ENCODE results near the gene SEC62. TPM values are rescaled to one million over a fixed set of nuclear protein-coding genes. Genes with fewer than 3 reads are reported as not detected.
A peak's percentile ranks its signal among the peaks of the same experiment; 100 is the strongest.

Gene SEC62
- total and polyA plus RNA-seq, 9 donors: 53.7 to 96.2 (median 70.7) TPM

GRCh38 chr3:169992156-169992555 lies 25.5 kb downstream of the SEC62 start:
- H3K4me1 ChIP-seq (ENCODE audit: control insufficient read depth, insufficient read depth, low read length): no peaks in the 10 kb centered on the region
- H3K27ac ChIP-seq (ENCODE audit: low read length): no peak overlapping the region
- H3K27me3 ChIP-seq (ENCODE audit: control insufficient read depth, insufficient read depth, low read length): no peaks in the 10 kb centered on the region
- H3K9me3 ChIP-seq (replicated peaks; ENCODE audit: control insufficient read depth, low read depth, low read length): no peaks in the 10 kb centered on the region
- no peak overlapping the region for H3K4me3 ChIP-seq (ENCODE audit: low read length)
- WGBS (ENCODE audit: insufficient coverage): 60% methylated on average over 1 of the region's 3 CpGs
- peaks cover 30% of the 10 kb centered on the region for H3K36me3 ChIP-seq (ENCODE audit: control insufficient read depth, insufficient read depth, low read length)
- DNase-seq: no peak

GRCh38 chr3:169992781-169993180 lies 26.2 kb downstream of the SEC62 start:
- Histone ChIP-seq H3K27me3 (ENCODE audit: control insufficient read depth, insufficient read depth, low read length) (no peaks in the 10 kb centered on the region), H3K4me1 (ENCODE audit: control insufficient read depth, insufficient read depth, low read length) (no peaks in the 10 kb centered on the region), H3K9me3 (replicated peaks; ENCODE audit: control insufficient read depth, low read depth, low read length) (no peaks in the 10 kb centered on the region), H3K4me3 (ENCODE audit: low read length) (no peak overlapping the region), H3K27ac (ENCODE audit: low read length) (no peak overlapping the region), H3K36me3 (ENCODE audit: control insufficient read depth, insufficient read depth, low read length) (peaks cover 29% of the 10 kb centered on the region)
- 85% methylated on average over 5 of the region's 5 CpGs for WGBS (ENCODE audit: insufficient coverage)
- DNase-seq: no peak

GRCh38 chr3:169993761-169994160 lies 27.2 kb downstream of the SEC62 start:
- WGBS (ENCODE audit: insufficient coverage): no CpG with 5 or more reads among the region's 3 CpGs
- Histone ChIP-seq H3K4me1 (ENCODE audit: control insufficient read depth, insufficient read depth, low read length) (no peaks in the 10 kb centered on the region), H3K9me3 (replicated peaks; ENCODE audit: control insufficient read depth, low read depth, low read length) (no peaks in the 10 kb centered on the region), H3K27me3 (ENCODE audit: control insufficient read depth, insufficient read depth, low read length) (no peaks in the 10 kb centered on the region), H3K4me3 (ENCODE audit: low read length) (no peak overlapping the region), H3K36me3 (ENCODE audit: control insufficient read depth, insufficient read depth, low read length) (peaks cover 26% of the 10 kb centered on the region), H3K27ac (ENCODE audit: low read length) (no peak overlapping the region)
- peak; percentile 14 for DNase-seq

- Histone ChIP-seq H3K4me3 (ENCODE audit: low read length) (no peak overlapping the region), H3K36me3 (ENCODE audit: control insufficient read depth, insufficient read depth, low read length) (peaks cover 21% of the 10 kb centered on the region), H3K27me3 (ENCODE audit: control insufficient read depth, insufficient read depth, low read length) (no peaks in the 10 kb centered on the region), H3K9me3 (replicated peaks; ENCODE audit: control insufficient read depth, low read depth, low read length) (no peaks in the 10 kb centered on the region), H3K4me1 (ENCODE audit: control insufficient read depth, insufficient read depth, low read length) (no peaks in the 10 kb centered on the region), H3K27ac (ENCODE audit: low read length) (no peak overlapping the region)
- no peak for DNase-seq
- no CpG with 5 or more reads among the region's 2 CpGs for WGBS (ENCODE audit: insufficient coverage)
These were observed 29.5 kb downstream of the SEC62 start for GRCh38 chr3:169996063-169996462.

GRCh38 chr3:169998668-169999131 lies 32.1 kb downstream of the SEC62 start:
- H3K27me3 ChIP-seq (ENCODE audit: control insufficient read depth, insufficient read depth, low read length): no peaks in the 10 kb centered on the region
- WGBS (ENCODE audit: insufficient coverage): 75% methylated on average over 1 of the region's 2 CpGs
- no peaks in the 10 kb centered on the region for H3K9me3 ChIP-seq (replicated peaks; ENCODE audit: control insufficient read depth, low read depth, low read length)
- no peak overlapping the region for H3K27ac ChIP-seq (ENCODE audit: low read length)
- DNase-seq: no peak
- H3K4me1 ChIP-seq (ENCODE audit: control insufficient read depth, insufficient read depth, low read length): no peaks in the 10 kb centered on the region
- peaks cover 7% of the 10 kb centered on the region for H3K36me3 ChIP-seq (ENCODE audit: control insufficient read depth, insufficient read depth, low read length)
- no peak overlapping the region for H3K4me3 ChIP-seq (ENCODE audit: low read length)

GRCh38 chr3:169999433-169999832 lies 32.8 kb downstream of the SEC62 start:
- Histone ChIP-seq H3K9me3 (replicated peaks; ENCODE audit: control insufficient read depth, low read depth, low read length) (no peaks in the 10 kb centered on the region), H3K27ac (ENCODE audit: low read length) (no peak overlapping the region), H3K4me1 (ENCODE audit: control insufficient read depth, insufficient read depth, low read length) (no peaks in the 10 kb centered on the region), H3K36me3 (ENCODE audit: control insufficient read depth, insufficient read depth, low read length) (peaks cover 7% of the 10 kb centered on the region), H3K4me3 (ENCODE audit: low read length) (no peak overlapping the region), H3K27me3 (ENCODE audit: control insufficient read depth, insufficient read depth, low read length) (no peaks in the 10 kb centered on the region)
- no CpG with 5 or more reads among the region's 1 CpG for WGBS (ENCODE audit: insufficient coverage)
- DNase-seq: no peak

- Histone ChIP-seq H3K4me1 (ENCODE audit: control insufficient read depth, insufficient read depth, low read length) (no peaks in the 10 kb centered on the region), H3K9me3 (replicated peaks; ENCODE audit: control insufficient read depth, low read depth, low read length) (no peaks in the 10 kb centered on the region), H3K4me3 (ENCODE audit: low read length) (no peak overlapping the region), H3K27me3 (ENCODE audit: control insufficient read depth, insufficient read depth, low read length) (no peaks in the 10 kb centered on the region), H3K27ac (ENCODE audit: low read length) (no peak overlapping the region), H3K36me3 (ENCODE audit: control insufficient read depth, insufficient read depth, low read length) (peaks cover 7% of the 10 kb centered on the region)
- DNase-seq: no peak
- 100% methylated on average over 2 of the region's 2 CpGs for WGBS (ENCODE audit: insufficient coverage)
These were observed 33.4 kb downstream of the SEC62 start for GRCh38 chr3:170000051-170000450.

GRCh38 chr3:170002231-170002630 lies 35.6 kb downstream of the SEC62 start:
- H3K27me3 ChIP-seq (ENCODE audit: control insufficient read depth, insufficient read depth, low read length): no peaks in the 10 kb centered on the region
- 88% methylated on average over 3 of the region's 10 CpGs for WGBS (ENCODE audit: insufficient coverage)
- no peaks in the 10 kb centered on the region for H3K9me3 ChIP-seq (replicated peaks; ENCODE audit: control insufficient read depth, low read depth, low read length)
- peak overlapping the region; percentile 15 for H3K27ac ChIP-seq (ENCODE audit: low read length)
- H3K36me3 ChIP-seq (ENCODE audit: control insufficient read depth, insufficient read depth, low read length): no peaks in the 10 kb centered on the region
- DNase-seq: peak; percentile 6
- H3K4me1 ChIP-seq (ENCODE audit: control insufficient read depth, insufficient read depth, low read length): no peaks in the 10 kb centered on the region
- H3K4me3 ChIP-seq (ENCODE audit: low read length): no peak overlapping the region

GRCh38 chr3:170002879-170003278 lies 36.3 kb downstream of the SEC62 start:
- no peaks in the 10 kb centered on the region for H3K27me3 ChIP-seq (ENCODE audit: control insufficient read depth, insufficient read depth, low read length)
- H3K4me3 ChIP-seq (ENCODE audit: low read length): no peak overlapping the region
- no CpG with 5 or more reads among the region's 1 CpG for WGBS (ENCODE audit: insufficient coverage)
- H3K9me3 ChIP-seq (replicated peaks; ENCODE audit: control insufficient read depth, low read depth, low read length): no peaks in the 10 kb centered on the region
- peak overlapping the region; percentile 48 for H3K27ac ChIP-seq (ENCODE audit: low read length)
- DNase-seq: peak; percentile 10
- H3K4me1 ChIP-seq (ENCODE audit: control insufficient read depth, insufficient read depth, low read length): no peaks in the 10 kb centered on the region
- no peaks in the 10 kb centered on the region for H3K36me3 ChIP-seq (ENCODE audit: control insufficient read depth, insufficient read depth, low read length)

- no peaks in the 10 kb centered on the region for H3K36me3 ChIP-seq (ENCODE audit: control insufficient read depth, insufficient read depth, low read length)
- no peak overlapping the region for H3K27ac ChIP-seq (ENCODE audit: low read length)
- H3K9me3 ChIP-seq (replicated peaks; ENCODE audit: control insufficient read depth, low read depth, low read length): no peaks in the 10 kb centered on the region
- H3K27me3 ChIP-seq (ENCODE audit: control insufficient read depth, insufficient read depth, low read length): no peaks in the 10 kb centered on the region
- 86% methylated on average over 1 of the region's 2 CpGs for WGBS (ENCODE audit: insufficient coverage)
- H3K4me3 ChIP-seq (ENCODE audit: low read length): no peak overlapping the region
- no peaks in the 10 kb centered on the region for H3K4me1 ChIP-seq (ENCODE audit: control insufficient read depth, insufficient read depth, low read length)
- no peak for DNase-seq
These were observed 37.3 kb downstream of the SEC62 start for GRCh38 chr3:170003881-170004356.
